Glomerular visceral epithelial cell (primary cell): ENCODE measurements around the gene ATF2.

Experiments used
- DNase-seq: peaks from one replicate; pipeline ENCODE4 v3.0.0-alpha.2; 2016; ENCODE audit errors: extremely low spot score

ATF2 gene

DNA sequence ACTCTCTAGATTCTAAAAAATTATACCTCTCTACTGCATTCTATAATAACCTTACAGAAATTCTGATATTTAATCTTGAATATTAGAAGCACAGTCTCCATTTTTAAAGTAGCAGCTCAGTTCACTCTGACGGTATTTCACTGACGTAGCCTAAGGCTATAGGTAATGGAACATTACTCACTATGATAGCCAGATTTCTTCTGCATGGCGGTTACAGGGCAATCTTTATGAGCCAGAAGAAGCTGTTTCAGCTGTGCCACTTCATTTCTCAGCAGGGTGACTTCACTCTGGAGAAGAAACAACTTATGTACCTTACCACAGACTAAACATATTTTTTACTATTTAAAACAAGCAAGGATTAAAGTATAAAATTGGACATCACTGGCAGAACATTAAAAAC lies 87.5 kb downstream of the ATF2 start:
- DNase-seq = no peak

DNA sequence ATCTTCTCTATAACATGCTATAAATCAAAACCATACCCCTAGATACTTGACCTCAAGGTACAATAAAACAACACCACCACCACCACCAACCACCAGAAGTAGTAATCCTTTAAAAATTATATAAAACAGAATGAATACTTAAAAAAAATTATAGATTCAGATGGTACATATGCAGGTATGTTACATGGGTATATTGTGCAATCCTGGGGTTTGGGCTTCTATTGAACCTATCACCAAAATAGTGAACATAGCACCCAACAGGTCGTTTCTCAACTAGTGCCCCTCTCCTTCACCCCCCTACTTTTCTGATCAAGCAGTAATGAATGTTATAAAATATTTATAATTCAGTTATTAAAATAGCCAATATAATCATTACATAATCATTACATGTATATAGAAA lies 91.7 kb downstream of the ATF2 start:
- no peak for DNase-seq

DNA sequence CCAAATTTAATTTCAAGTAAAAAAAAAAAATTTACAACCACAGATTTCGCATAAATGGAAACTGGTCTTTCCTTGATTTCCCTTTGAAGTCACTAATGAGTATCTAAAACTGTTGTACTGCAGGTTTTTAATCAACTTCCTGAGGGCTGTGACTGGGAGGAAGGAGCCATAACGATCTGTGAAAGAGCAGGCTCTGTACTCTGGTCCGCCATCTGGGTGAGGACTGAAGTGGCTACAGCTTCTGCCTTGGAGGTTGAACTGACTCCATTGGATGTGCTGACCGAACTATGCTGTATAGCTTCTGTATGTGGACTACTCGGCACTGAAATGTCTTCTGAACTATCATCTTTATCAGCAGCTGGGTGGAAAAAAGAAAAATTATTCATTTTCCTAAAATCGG lies 93.5 kb downstream of the ATF2 start:
- DNase-seq = no peak

DNA sequence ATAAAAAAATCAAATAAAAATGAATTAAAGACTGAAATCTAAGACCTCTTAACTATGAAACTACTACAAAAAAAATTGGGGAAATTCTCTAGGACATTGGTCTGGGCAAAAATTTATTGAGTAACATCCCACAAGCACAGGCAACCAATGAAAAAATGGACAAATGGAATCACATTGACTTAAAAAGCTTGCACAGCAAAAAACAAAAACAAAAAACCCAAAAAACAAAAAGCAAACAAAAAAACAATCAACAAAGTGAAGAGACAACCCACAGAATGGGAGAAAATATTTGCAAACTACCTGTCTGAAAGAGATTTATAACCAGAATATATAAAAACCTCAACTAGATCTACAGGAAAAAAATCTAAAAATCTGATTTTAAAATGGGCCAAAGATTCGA lies 99.5 kb downstream of the ATF2 start:
- no peak for DNase-seq

DNA sequence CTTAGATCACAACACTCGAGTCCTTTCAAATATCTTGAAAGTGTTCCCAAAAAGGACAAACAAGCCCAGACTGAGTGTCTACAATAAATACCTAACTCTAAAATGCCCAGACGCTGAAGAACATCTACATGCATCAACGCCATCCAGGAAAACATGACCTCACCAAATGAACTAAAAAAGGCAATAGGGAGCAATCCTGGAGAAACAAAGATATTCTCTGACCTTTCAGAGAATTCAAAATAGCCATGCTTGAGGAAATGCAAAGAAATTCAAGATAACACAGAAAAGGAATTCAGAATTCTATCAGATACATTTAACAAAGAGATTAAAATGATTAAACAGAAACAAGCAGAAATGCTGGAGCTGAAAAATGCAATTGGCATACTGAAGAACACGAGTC lies 101.6 kb downstream of the ATF2 start:
- no peak for DNase-seq

DNA sequence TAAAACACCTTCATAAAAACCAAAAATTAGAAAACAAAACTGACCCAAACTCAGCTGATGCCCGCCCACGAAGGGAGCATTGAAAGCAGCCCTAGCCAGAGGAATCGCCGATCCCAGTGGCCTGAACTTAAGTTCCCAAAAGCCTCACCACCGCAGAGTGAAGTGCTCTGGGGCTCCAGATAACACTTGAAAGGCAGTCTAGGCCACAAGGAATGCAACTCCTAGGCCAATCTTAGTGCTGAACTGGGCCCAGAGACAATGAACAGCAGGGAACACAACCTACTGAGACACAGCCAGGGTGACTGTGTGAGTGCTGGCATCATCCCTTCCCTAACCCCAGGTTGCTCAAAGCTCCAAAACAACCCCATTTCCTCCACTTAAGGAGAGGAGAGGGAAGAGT lies 103.2 kb downstream of the ATF2 start:
- DNase-seq = no peak

DNA sequence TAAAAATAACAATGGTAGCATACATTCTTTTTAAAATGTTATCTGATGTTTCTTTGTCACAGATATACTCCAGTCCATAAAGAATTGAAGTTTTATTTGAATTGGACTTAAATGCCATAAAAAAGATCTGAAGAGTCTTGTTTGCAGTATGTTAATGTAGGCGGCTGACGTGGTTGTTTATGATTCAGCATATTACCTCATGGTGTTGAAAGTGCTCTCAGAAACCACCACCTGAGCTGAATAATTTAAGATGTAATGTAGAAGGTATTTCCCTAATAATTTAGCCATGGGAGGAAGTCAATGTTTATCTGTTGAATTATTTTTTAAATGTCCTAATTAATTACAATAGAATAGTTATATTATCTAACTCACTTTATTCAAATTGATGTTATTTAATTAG lies 104.3 kb downstream of the ATF2 start:
- DNase-seq = no peak

DNA sequence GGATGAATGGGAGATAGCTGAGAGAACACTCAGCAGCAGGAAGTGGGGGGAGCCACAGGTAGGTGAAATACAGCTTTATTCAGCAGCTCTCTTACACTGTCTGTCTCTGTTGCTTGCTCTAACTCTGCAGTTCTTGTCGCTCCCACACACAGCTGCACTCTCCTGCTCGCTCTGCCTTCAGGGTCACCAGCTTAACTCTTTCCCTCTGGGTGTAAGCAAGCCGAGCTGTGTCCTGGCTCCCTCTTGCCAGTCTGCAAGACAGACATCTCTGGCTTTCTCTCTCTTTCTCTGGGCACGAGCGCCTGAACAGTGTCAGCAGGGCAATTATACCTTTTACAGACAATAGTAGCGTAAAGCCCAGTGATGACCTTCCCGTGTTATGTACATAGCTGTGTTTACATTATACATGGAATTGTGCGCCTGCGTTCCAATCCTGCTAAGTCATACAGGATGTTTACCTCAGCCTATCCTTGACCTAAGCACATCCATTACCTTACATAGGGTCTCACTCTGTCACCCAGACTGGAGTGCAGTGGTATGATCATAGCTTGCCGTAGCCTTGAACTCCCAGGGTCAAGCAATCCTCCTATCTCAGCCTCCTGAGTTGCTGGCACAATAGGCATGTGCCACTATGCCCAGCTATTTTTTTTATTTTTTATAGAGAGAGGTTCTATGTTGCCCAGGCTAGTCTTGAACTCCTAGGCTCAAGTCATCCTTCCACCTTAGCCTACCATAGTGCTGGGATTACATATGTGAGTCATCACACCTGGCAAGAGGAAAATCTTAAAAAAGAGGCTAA lies 105.0 kb downstream of the ATF2 start:
- no peak for DNase-seq

DNA sequence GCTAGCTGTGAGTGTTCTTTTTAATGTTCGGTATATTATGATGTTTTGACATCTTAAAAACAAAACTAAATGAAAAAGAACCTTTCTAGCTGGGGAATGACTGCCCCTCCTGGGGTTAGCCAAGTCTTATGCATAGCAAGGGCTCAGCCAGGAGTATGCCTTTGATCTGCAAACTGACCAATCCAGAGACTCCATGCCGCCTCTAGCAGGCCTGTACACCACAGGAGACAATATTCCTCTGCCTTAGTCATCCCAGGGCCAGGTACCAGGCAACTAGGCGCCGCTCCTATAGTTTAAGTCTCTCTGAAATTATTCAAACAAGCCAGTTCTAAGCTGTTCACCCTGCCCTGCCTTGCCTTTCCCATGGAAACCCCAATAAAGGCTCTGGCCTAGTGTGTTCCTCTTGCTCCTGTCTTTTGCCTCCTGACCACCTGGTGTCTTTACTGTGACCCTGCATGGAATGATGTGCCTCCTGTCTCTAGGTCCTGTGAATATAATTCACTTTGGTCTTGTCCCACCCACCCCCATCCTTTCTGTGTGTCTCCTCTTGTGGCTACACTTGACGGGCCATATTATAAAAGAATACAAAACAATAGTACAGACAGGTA lies 110.8 kb downstream of the ATF2 start:
- no peak for DNase-seq

DNA sequence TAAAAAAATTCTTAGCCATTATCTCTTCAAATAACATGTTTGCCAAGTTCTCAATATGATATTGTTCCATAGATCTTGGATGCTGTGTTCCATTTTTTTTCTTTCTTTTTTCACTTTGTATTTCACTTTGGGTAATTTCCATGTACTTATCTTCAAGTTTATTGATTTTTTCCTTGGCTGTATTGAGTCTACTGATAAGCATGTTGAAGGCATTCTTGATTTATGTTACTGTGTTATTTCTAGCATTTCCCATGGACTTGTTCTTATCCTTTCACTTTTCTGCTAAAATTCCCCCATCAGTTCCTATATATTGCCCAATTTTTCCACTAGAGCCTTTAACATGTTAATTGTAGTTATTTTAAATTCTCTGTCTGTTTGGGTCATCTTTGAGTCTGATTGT lies 112.0 kb downstream of the ATF2 start:
- DNase-seq = no peak

DNA sequence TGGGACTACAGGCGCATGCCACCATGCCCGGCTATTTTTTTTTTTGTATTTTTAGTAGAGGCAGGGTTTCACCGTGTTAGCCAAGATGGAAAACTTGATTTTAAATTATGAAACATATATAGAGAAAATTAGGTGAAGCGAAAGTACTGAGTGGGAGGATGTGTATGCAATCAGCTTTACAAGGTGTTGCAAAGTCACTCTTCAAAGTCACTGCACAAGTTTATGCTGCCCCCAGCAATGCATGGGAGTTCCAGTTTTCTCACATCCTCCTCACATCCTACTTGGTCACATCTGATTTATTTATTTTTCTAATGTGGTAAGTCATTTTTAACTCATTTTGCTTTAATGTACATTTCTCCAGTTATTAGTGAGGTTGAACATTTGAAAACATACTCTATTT lies 113.7 kb downstream of the ATF2 start:
- DNase-seq = no peak

DNA sequence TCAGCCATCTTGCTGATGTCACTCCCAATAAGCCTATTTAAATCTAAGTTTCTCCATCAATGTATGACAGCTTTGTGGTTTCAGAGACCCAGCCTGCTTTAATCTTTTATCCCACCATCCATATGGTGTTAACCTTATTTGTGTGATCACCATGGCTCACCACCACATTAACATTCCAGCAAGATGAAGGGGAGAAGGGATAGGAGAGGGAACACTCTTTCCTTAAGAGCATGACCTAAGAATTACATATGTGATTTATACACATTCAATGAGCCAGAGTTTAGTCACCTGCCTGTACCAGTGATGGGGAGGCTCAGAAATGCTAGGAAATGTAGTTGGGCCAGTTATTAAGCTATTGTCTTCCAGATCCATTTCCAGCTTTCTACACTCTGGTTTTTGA lies 118.3 kb downstream of the ATF2 start:
- DNase-seq = peak; percentile 22

DNA sequence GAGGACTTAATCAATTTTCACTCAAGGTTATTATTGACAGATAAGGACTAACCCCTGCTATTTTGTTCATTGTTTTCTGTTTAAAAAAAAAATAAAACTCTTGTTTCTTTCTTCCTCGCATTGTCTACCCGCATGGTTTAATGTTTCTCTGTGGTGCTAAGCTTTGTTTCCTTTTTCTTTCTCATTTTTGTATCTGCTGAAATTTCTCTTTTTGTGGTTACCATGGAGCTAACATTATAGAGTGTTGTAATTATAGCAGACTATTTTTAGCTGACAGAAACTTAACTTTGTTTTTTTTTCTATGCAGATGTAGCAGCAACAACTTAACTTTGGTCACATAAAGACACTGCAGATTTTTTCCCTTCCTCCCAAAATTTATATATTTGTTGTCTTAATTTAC lies 119.7 kb downstream of the ATF2 start:
- DNase-seq = no peak

DNA sequence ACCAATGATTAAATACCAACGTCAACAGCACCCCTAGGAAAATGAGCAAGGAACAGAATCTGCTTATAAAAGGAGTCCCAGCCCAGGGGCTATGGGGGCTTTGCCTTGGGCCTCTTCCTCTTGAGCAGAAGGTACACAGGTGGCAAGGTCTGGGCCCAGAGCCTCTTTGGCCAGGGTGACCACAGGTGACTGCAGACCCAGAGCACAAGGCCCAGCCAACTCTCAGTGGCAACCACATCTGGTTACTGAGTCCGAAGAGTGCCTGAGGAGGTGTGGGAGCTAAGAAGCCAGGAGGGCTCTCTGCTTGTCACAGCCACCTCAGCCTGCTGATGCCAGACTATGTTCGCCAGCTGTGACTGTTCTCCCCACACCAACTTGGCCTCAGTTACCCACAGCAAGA lies 128.5 kb downstream of the ATF2 start:
- DNase-seq = no peak

DNA sequence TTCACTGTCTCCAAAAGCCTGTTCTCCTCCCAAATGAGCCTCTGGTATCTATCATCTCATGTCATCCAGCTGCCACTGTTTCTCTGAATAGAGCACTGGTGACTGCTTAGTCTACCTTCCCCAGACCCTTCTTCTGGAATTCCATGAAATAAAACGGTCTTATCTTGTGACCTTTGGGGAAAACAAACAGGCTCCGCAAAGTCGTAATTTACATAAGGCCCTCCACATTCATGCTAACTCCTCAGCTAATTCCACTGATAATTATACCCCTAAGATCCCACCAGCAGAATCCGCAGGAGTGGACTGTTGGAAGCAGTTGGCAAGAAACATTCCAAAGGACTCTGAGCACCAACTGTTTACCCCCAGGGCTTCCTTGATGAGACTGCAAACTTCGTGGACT lies 129.0 kb downstream of the ATF2 start:
- no peak for DNase-seq

DNA sequence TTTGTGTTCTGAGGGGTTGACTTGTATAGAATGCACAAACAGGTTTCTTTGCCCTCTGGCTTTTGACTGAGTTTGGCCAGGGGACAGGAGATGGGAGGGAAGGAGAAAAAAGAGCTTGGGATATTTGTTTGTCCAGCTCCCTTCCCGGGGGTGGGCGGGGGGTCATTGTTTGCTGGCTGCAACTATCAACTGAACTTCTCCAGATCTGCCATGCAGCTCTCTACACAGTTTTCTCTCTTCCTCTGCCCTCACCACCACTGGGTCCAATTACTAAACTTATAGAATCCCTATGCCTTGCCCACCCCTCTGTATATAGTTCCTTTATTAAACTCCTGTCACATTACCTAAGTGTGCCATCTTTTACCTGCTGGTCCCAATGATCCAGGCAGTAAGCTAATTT lies 130.1 kb downstream of the ATF2 start:
- DNase-seq = no peak

DNA sequence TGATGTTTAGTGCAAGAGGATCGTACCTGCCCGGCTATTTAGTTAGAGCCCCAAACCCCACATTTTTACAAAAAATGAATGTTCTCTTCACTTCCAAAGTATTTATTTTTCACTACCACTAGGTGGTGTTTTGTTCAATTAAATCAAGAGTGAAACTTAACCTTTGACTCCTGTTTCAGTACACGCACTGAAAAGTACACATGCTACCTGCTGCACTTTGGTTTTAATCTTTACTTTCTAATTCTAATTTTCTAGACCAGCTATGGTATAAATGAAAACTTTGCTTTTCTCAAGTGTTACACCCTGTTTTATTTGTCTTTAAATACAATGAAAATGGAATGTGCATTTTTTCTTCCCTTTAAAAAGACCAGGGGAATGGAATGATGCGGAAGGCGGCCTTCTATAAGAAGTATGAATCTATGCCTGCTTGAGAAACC lies 131.4 kb downstream of the ATF2 start:
- DNase-seq = peak; percentile 23

DNA sequence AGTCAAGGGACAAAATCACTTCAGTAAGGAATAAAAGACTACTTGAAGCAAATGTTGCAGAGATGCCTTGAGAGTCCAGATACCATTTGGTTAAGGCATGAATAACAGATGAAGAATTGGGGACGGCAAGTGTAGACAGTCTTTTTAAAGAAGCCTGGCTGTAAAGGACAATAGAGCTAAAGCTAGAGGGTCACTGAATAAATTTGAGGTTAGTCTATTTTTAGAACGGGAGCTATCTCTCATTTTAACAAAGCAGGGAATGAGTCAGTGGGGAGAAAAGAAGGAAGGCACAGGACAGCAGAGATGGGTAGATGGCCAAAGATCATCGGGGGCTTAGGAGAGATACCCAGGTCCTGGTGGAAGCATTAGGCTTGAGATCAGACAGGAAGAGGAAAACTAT lies 132.2 kb downstream of the ATF2 start:
- DNase-seq = no peak

DNA sequence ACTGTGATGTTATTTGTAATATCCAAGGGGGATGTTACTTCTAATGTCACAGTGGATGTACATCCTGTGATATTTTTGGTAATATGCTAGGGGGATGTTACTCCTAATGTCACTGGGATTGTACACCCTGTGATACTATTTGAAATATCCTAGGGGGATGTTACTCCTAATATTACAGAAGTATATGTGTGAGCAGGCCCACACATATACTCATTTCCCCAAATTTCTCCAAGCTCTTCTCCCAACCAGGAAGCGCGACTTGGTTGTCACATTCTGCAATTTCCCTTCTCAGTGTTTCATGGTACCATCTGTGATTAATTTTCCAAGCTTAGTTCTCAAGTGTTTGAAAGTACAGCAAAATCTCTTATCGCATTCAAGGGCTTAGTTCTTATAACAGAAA lies 133.3 kb downstream of the ATF2 start:
- DNase-seq = no peak

DNA sequence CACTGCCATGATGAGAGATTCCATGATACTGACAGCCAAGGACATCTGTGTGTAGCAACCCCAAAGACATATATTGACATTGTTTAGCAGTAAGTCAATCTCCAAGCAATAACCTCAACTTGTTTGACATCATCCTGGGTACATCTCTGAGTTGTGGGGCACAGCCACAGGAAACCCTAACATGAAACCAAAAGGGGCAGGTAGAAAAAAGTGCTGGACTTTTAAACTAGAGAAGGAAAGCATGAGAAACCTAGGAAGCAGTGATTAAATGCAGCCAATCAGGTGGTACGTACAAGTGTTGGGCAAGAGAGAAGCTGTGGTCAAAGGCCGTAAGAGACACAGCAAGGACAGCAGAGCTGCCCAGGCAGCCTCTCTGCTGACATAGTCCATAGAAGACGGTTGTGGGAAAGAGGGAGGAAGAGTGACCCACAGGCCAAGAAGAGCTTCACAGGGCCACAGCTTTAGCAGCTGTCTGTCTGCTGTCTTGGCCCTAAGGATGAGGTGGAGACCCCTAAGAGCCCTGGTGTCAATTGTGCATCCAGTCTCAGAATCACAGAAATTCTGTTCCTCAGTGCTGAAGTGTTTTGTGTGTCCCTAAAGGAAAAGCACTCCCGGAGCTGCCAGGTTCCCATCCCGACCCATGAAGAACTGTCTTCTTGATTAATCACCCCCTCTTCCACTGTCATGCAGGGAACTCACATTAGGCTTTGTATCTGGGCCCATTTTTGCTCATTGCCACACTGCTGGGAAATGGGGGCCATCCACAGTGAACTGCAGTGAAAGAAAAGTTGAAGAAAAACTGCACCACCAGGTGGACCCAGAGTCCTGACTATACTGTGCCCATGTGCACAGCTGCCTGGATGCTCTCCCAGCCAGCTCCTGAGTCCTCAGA lies 137.4 kb downstream of the ATF2 start:
- peak; percentile 56 for DNase-seq

DNA sequence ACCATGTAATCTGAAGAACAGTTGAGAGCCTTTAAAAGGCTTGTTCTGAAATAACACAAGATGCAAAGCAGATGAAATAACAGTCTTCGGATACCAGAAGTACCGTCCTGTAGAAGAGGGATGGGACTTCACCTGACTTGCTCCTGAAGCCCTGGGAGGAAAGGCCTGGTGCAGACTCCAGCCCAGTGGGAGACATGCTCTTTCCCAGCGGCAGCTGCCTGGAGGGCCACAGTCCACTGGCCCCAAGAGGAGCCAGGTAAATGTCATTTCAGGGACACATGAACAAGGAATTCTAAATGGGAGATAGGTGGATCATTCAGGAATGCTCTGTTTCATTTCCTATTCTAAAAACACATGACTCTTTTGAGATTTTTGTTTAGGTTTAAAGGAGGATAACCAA lies 140.2 kb downstream of the ATF2 start:
- DNase-seq = no peak

DNA sequence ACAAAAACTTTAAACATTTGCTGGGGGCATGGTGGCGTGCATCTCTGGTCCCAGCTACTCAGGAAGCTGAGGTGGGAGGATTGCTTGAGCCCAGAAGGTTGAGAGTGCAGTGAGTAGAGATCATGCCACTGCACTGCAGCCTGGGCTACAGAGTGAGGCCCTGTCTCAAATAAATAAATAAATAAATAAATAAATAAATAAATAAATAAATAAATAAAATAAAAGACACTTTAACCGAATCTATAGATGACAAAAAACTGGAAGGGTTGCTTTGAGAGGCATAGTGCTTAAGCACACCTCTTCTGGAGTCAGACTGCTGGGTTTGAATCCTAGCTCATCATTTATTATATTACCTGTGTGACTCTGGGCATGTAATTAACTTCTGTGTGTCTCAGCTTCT lies 141.6 kb downstream of the ATF2 start:
- no peak for DNase-seq

DNA sequence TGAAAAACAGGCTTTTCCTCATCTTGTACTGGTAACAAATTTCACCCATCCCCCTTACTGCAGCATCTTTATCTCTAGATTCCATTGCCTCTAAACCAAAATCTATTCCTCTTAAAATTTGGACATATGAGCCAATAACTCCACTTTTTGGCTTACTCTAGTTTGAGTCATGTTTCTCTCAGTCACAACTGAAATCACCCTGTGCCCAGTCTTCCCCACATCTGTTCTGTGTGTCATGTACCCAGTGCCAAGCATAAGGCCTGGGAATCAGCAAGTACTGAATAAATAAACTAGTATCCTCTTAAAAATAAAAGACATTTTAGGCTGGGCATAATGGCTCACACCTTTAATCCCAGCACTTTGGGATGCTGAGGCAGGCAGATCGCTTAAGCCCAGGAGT lies 142.1 kb downstream of the ATF2 start:
- no peak for DNase-seq
